SKM-1 (cell line): ENCODE results near the gene HMBS.
"Not testable (repeated sequence)": the region's sequence is repeated elsewhere in the genome, so short reads cannot be mapped to it uniquely, and the experiment has no call there.

Source experiments
- DNase-seq: peaks from one replicate; lab custom pipeline; 2025; ENCODE audit not compliant: unreplicated experiment; lab: John Stamatoyannopoulos, UW

Gene HMBS

DNA sequence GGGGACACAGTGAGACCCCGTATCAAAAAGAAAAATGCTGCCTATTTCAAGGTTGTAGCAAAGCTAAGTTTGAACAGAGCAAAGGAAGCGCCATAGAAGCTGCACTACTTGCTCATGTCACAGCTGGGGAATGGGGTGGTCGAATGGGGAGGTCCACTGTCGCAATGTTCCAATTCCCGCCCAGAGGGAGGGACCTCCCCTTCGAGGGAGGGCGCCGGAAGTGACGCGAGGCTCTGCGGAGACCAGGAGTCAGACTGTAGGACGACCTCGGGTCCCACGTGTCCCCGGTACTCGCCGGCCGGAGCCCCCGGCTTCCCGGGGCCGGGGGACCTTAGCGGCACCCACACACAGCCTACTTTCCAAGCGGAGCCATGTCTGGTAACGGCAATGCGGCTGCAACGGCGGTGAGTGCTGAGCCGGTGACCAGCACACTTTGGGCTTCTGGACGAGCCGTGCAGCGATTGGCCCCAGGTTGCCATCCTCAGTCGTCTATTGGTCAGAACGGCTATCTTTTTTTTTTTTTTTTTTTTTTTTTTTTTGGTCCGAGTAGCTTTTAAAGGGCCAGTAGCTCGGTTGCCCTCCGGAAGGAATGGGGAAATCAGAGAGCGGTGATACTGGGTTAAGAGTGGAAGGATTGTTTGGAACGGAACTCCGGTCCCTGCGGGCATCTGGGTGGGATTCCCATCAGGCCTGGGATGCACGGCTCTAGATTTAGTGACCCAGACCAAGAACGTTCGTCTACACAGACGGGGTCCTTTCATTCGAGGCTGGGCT is at the start of gene HMBS:
Gene HMBS, plus strand, starts transcription at position 219 of the 774 bp plus-strand sequence. Its CDS starts 153 bp downstream, at position 372.
- DNase-seq = peak; percentile 86

DNA sequence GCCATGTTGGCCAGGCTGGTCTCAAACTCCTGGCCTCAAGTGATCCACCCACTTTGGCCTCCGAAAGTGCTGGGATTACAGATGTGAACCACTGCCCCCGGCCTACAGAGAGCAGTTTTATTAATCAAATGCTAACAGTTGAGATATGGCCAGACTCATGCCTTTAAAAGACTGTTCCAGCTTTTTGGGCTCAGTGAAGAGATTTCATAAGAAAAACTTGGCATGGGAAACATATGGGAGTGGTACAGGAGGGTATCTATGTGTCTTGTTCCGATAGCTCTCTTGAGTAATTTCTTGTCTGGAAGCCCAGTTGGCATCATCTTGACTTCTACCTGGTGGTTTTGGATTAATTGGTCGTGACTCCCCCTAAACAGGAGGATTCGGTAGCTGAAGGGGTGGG is 45.8 kb upstream of the HMBS start:
- no peak for DNase-seq

DNA sequence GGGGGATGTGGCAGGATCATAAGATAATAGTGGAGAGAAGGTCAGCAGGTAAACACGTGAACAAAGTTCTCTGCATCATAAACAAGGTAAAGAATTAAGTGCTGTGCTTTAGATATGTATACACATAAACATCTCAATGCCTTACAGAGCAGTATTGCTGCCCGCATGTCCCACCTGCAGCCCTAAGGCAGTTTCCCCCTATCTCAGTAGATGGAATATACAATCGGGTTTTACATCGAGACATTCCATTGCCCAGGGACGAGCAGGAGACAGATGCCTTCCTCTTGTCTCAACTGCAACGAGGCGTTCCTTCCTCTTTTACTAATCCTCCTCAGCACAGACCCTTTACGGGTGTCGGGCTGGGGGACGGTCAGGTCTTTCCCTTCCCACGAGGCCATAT is 45.2 kb upstream of the HMBS start:
- not testable (repeated sequence) for DNase-seq

DNA sequence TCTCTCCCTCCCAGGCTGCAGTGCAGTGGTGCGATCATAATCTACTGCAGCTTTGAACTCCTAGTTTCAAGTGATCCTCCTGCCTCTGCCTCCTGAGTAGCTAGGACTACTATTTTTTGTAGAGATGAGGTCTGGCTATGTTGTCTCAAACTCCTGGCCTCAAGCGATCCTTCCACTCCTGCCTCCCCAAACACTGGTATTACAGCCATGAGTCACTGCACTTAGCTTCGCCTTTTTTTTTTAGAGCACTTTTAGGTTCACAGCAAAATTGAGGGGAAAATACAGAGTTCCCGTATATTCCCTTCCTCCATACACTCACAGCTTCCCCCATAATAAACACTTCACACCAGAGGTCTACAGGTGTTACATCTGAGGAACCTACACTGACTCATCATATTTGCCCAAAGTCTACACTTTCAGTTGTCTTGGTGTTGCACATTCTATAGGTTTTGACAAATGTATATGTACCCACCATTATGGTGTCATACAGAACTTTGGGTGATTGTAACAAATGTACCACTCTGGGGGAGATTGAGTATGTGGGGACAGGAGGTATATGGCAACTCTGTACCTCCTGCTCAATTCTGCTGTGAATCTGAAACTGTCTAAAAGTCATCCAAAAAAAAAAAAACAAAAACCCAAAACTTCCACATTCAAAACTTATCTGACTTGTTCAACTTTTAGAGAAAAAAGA is 42.7 kb upstream of the HMBS start:
- DNase-seq = no peak

DNA sequence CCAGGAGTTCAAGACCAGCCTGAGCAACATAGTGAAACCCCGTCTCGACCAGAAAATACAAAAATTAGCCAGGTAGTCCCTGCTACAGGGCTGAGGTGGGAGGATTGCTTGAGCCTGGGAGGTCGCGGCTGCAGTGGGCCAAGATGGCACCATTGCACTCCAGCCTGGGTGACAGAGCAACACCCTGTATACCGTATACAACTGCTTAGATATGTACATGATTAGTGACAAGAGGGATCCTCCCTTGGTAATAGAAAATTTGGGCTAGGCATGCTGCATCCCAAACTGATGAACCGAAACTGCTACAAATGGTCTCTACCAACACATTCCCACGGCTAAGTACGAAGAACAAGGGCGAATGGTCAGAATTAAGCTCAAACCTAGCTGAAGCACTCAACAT is 41.8 kb upstream of the HMBS start:
- DNase-seq = no peak

DNA sequence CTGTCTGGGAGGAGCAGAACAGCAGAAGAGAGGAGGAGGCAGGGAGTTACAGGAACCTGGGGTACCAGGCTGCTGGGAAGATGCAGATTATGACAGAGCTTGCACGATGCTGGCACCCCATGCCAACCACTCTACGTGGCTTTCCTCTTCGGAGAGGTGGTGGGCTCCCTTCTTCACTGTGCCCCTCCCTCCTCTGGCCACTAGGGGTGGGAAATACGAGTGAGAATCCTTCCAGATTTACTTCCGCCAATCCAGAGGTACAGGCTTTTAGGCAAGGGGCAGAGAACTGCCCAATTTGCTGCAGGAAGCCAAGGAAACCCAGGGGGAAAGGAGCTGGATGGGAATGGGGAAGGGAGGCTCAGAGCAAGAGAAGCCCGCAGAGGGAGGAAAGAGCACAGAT is 40.0 kb upstream of the HMBS start:
- DNase-seq = no peak

DNA sequence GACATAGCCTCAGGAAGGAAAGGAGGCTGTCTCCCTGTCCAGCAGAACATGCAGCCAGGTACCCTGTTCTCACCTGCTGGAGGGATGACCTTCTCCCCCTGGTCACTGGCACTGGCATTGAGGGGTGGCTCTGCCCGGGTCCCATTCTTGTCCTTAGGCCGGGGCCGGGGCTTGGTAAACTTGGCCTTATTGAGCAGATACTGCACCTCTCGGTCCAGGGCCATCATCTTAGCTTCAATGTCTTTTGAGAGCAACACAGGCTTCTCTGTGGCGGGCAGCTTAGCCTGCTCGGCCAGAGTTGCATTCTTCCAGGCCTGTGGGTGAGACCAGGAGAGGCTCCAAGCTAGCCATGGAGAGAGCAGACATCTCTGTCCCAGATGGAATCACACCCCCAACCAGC is 38.2 kb upstream of the HMBS start:
- no peak for DNase-seq

DNA sequence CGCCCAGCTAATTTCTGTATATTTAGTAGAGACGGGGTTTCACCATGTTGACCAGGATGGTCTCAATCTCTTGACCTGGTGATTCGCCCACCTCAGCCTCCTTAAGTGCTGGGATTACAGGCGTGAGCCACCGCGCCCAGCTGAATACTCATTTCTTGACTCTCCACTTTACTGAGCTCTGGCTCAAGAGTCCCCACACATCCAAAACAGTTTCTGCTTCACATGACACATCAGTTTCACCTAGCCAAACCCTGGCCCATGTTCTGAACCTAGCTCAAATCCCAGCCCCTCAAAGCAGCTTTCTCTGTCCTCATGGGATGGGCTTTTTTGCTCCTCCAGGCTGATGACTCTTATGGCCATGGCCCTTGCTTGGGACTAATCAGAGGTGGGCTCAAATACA is 37.5 kb upstream of the HMBS start:
- no peak for DNase-seq

DNA sequence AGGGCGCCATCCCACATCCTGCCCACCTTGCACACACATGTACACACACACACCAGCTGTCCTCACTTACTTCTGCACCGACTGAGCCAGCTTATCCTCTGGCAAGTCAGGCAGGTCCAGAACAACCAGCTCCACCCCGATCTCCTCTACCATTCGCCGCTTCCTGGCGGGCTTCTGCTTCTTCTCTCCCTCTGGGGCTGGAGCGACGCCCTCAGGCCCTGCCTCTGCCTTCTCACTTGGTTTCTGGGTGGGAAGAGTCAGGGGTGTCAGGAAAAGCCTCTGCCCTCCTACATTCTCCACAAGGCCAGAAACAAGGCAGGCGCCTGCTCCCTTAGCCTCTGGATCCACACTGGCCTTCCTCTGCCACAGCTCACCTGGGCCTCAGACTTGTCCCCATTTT is 36.0 kb upstream of the HMBS start:
- no peak for DNase-seq

DNA sequence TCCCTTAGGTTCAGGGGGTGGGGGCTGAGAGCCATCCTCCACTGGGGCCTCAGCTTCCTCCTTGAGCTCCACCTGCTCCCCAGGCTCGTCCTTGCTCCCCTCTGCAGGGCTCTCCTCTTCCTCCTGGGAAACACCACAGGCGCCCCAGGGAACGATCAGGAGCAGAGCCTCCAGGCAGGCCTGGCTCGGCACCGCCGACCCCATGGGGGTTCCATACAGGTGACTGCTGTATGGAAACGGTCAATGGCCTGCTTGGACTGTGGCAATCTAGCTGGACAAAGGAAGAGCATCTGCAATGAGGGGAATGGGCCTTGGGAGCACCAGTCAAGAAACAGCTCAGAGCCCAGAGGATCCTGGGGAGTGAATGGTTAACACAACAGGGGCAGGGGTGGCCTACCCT is 35.6 kb upstream of the HMBS start:
- DNase-seq = no peak

DNA sequence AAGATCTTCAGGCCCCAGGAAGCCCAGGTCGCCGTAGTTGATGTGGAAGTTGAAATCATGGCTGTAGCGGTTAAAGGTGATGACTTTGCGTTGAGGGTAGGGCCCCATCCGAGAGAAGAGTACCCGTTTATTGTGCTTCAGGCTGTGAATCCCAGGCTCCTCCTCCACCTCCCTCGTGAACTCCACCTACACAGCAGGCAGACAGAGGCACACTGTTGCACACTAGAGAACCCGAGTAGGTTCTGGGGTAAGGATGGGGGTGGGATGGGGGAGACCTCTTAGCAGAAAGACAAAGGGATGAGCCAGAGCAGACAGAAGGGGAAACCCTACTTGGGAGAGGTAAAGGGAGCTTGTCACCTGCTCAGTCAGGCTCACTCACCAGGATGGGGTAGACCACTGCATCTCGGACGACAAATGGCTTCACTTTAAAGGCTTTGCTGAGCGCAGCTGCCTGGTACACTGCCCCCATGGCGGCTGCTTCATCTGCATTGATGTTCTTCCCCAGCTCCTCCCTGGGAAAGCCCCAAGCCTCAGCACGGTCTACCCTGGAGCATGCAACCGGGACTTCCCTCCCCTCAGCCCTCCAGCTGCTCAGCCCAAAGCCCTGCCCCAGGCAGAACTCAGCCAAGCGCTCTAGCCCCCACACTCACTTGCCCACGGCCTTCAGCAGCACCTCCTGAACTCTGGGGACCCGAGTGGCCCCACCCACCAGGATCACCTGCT is 33.1 kb upstream of the HMBS start:
- DNase-seq = no peak

DNA sequence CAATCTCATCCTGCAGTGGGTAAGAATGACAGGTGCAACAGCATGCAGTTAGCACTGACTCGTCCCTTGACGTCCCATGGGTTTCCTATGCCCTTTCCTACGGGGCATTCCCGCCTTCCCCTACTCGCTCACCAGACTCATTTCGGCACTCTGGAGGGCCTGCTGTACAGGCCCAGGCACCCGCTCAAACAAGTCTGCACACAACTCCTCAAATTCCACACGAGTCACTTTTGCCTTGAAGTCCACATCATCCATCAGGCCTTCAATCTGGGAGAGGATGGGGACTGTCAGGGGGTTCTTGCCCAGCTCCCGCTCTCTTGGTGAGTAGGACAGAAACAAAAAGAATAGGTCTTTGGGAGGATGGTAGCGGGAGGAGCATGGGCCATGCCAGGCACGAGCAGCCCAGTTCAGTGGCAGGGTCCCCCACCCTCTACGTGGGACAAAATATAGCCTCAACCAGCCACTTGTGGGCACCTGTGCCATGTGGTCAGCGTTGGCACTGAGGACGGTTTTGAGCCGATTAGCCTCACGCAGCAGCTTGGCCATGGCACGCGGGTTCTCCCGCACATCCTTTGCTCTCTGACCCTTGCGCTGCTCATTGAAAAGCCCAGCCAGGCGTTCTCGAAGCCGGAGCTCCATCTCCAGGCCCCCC is 32.4 kb upstream of the HMBS start:
- no peak for DNase-seq

DNA sequence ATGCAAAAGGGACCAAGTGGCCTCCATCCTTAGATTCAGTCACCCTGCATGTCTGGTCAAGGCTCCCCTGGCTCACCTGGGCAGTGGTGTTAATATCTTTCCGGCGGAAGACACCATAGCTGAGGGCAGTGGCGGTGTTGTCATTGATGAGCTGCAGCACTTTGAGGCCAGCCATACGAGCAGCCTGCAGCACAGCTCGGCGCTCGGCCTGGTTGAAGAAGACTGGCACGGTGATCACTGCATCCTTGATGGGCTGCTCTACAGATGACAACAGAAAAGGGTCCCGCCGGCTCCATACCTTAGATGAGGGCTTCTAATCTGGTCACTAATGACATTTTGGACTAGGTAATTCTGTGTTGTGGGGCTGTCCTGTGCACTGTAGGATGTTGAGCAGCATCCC is 30.3 kb upstream of the HMBS start:
- DNase-seq = no peak

DNA sequence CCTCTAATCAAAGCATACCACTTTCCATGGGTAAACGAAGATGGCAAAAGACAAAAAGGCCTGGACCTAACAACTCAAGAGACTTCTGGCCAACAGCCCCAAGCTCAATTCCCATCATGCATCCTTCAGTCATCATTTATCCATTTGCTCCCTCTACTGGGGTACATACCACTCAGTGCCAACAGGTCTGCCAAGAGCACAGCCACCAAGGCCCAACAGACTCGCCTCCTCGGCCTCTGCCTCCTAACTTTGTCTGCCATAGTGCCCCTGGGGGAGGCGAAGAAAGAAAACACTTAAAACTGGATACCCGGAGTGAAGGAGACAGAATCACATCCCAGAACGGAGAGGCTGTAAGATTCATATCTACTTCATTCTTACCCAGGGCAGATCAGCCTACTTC is 28.8 kb upstream of the HMBS start:
- DNase-seq = no peak

DNA sequence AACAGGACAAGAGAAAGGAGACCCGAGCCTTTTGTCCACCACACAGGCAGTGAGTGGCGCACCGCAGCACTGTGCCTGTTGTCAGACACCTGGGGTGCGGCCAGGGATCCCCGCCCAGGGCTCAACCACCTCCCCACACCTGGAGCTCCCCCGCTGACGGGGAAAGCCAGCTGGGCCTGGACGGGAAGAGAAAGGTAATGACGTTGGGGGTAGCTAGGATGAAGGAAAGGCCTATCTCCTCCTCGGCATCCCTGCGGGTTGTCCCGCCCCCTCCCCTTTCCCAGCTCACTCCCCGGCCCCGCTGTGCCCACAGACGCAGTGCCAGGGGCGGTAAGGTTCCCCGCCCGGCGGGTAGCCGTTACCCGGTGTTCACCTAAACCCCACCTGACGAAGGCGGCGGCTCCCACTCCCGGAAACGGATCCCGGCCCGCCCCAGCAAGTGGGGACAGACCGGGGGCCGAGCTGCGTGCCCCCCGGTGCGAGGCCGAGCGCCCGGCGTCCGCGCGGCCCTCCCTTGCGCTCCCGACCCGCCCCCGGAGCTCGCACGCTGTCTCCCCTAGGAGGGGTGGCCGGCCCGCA is 28.2 kb upstream of the HMBS start:
- DNase-seq = no peak

DNA sequence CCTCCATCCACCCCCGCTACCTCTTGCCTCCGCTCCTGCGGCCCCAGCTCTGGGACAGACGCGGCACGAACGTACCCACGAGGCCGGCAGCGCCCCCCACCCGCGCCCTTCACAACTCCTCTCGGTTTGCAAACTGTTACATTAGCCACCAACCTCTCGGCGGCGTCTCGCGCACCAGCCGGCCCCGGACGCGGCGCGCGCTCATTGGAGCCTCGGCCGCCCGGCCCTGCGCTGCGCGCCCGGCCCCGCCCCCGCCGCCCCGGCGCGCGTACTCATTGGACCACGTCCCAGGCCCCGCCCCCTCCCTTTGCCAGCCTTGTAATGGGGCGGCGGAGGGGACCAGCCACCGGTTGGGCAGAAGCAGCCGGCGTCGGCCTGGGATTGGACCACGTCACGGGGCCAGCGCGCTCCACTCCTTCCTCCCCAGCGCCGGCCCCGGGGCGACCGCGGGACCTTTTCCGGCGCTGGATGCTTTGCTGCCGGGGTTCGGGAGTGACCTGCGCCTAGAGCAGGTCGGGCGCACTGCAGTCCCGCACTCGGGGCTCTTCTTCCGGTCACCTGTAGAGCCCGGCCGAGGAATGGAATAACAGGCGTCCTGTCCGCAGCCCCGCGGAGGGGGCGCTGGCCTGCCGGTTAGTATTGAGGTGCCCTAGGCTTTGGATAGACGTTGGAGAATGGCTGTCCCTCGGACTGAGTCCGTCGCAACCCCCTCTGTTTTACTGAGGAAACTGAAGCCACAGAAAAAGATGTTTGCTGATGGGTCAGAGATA is 27.5 kb upstream of the HMBS start, which contains the start of gene HYOU1:
Gene HYOU1, minus strand, starts transcription at position 206 of the 770 bp plus-strand sequence. CDS start 1,045 bp downstream, outside the sequence.
- peak; percentile 91 for DNase-seq

DNA sequence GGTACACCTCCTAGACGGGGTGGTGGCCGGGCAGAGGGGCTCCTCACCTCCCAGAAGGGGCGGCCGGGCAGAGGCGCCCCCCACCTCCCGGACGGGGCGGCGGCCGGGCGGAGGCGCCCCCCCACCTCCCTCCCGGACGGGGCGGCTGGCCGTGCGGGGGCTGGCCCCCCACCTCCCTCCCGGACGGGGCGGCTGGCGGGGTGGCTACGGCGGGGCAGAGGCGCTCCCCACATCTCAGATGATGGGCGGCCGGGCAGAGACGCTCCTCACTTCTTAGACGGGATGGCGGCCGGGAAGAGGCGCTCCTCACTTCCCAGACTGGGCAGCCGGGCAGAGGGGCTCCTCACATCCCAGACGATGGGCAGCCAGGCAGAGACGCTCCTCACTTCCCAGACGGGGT is 25.6 kb upstream of the HMBS start:
- not testable (repeated sequence) for DNase-seq

DNA sequence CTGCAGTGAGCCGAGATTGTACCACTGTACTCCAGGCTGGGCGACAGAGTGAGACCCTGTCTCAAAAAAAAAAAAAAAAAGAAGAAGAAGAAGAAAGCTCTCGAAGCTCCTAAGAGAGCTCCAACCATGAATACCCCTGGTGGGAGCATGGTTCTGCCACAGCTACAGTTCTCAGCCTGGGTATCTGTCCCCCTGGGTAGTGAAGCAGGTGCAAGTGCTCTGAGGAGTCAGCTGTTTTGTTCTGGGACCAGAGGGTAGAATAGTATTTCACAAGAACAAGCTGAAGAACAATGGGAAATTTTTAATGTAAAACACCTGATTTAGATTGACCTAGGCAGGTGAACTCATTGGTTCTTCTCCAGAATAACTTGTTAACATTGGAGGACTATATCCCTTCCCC is 23.4 kb upstream of the HMBS start:
- no peak for DNase-seq

DNA sequence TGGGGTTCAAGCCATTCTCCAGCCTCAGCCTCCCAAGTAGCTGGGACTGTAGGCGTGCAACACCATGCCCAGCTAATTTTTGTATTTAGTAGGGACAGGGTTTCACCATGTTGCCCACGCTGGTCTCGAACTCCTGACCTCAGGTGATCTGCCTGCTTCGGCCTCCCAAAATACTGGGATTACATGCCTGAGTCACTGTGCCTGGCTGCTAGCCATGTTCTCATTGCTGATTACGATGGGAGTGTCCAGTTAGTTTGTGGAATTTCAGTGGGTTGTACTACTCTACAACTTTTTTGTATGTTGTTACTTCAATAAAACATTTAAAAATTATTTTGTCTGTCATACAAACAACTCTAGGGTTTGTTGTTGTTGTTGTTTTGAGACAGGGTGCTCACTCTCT is 21.9 kb upstream of the HMBS start:
- no peak for DNase-seq

DNA sequence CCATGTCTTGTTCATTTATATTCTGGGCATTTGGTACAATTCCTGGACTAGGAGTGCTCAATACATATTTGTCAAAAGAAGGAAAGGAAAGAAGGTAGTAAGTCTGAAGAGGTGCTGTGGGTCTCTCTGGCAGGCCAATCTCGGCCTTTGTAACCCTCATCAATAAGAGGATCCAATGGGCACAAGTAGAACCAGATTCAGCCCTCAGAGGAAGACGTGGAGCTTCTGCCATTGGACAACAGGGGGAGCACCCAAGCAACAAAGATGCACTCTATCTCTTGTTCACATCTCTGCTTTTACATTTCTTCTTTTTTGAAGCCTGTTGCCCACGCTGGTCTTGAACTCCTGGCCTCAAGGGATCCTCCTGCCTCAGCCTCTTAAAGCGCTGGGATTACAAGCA is 19.3 kb upstream of the HMBS start:
- DNase-seq = peak; percentile 32
